Measurements from ENCODE around the gene TMEM82. TPM values are rescaled to one million over a fixed set of nuclear protein-coding genes. Genes with fewer than 3 reads are reported as not detected.
A peak's percentile ranks its signal among the peaks of the same experiment; 100 is the strongest.

Gene TMEM82
- total and polyA plus RNA-seq, 2 of the 13 experiments (the other 11 are each of a cell fraction or from before 2014, with no cell fraction given), result 0.24 to 0.97 TPM

GRCh38 chr1:15756143-15757015 is 14.1 kb downstream of the TMEM82 start (continued):
- TF ChIP-seq YY1 (IDR thresholded peaks at IDR 0.05; ENCODE audit: insufficient read depth, insufficient replicate concordance, low read depth, low read length), result no peak
- TF ChIP-seq MAFG (CRISPR knock-in tag; IDR thresholded peaks at IDR 0.05), result no peak
- no peak for TF ChIP-seq CHD2 (IDR thresholded peaks at IDR 0.05; ENCODE audit: low read depth, low read length)
- peak; percentile 13; the same call in 1 of the 2 replicates for TF ChIP-seq ARID5B (CRISPR knock-in tag; IDR thresholded peaks at IDR 0.05)
- TF ChIP-seq HIC2 (CRISPR knock-in tag; IDR thresholded peaks at IDR 0.05; ENCODE audit: low read depth), result peak; percentile 87
- no peak for TF ChIP-seq ZBTB3 (CRISPR knock-in tag; IDR thresholded peaks at IDR 0.05; ENCODE audit: borderline replicate concordance, low read depth)
- TF ChIP-seq SAP130 (CRISPR knock-in tag; IDR thresholded peaks at IDR 0.05; ENCODE audit: low read depth), result peak; percentile 53
